Vagina (tissue), 2 donors: ENCODE measurements around the gene ADGRE1.

Source experiments
- POLR2AphosphoS5 ChIP-seq, 2 donors: sonication (generic); formaldehyde crosslinking; IDR thresholded peaks; one replicate each; pipeline ENCODE4 v1.9.0; 2017; ENCODE audit warnings: antibody characterized with exemption in 2 of 2, mild to moderate bottlenecking in 2 of 2, low read depth in 1 of 2; ENCODE audit not compliant: insufficient read depth in 1 of 2
- TF ChIP-seq, protein P1 (sequence below), 3 experiments: fragments of 450-650 bp in 2 of 3; fragments of 200-600 bp in 1 of 3; sonication (generic) in 1 of 3; IDR thresholded peaks; one replicate each; pipeline ENCODE4 v1.5.1; 2017 to 2019; ENCODE audit warnings: antibody characterized with exemption in 3 of 3, mild to moderate bottlenecking in 2 of 3, moderate library complexity in 2 of 3

GRCh38 chr19:6865849-6866248, 21.5 kb upstream of the ADGRE1 start:
- no peak for TF ChIP-seq POLR2AphosphoS5 (IDR thresholded peaks at IDR 0.05; ENCODE audit: insufficient read depth in 1 of 2, low read depth in 1 of 2)
- TF ChIP-seq, protein P1, sequence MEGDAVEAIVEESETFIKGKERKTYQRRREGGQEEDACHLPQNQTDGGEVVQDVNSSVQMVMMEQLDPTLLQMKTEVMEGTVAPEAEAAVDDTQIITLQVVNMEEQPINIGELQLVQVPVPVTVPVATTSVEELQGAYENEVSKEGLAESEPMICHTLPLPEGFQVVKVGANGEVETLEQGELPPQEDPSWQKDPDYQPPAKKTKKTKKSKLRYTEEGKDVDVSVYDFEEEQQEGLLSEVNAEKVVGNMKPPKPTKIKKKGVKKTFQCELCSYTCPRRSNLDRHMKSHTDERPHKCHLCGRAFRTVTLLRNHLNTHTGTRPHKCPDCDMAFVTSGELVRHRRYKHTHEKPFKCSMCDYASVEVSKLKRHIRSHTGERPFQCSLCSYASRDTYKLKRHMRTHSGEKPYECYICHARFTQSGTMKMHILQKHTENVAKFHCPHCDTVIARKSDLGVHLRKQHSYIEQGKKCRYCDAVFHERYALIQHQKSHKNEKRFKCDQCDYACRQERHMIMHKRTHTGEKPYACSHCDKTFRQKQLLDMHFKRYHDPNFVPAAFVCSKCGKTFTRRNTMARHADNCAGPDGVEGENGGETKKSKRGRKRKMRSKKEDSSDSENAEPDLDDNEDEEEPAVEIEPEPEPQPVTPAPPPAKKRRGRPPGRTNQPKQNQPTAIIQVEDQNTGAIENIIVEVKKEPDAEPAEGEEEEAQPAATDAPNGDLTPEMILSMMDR (IDR thresholded peaks at IDR 0.05): no peak
